HepG2 (cell line): ENCODE measurements around the gene SH2D3C. TPM values are rescaled to one million over a fixed set of nuclear protein-coding genes. Genes with fewer than 3 reads are reported as not detected.

Experiments used
- ATAC-seq: fragments of 200-7000 bp; cut with Tn5 transposase; 3 replicates; pipeline ENCODE4 v1.9.1; 2020; ENCODE audit warnings: mild to moderate bottlenecking, moderate library complexity
- BruUV-seq: library from RNA; stranded (reverse); fragments of 400-500 nt; replicated peaks from 2 replicates; lab custom pipeline; 2021; lab: Mats Ljungman, UMichigan
- CTCF ChIA-PET: fragments of 300-600 bp; formaldehyde crosslinking; extraction: SDS; loops from one replicate; lab custom pipeline; 2021; ENCODE audit warnings: low total read pairs, inconsistent platforms, low intra/inter-chr PET ratio; lab: Yijun Ruan, JAX
- POLR2A ChIA-PET: fragments of 350-600 bp; sonication (Branson Sonifier 250); formaldehyde crosslinking; loops from one replicate; lab custom pipeline; 2020; ENCODE audit warnings: antibody characterized with exemption, inconsistent platforms; lab: Yijun Ruan, JAX
- DNase-seq: peaks from one replicate; pipeline ENCODE4 v3.0.0-alpha.2; 2015; ENCODE audit warnings: low spot score
- FAIRE-seq: peaks from 3 replicates; lab custom pipeline; 2011; peaks lifted over from hg19 to GRCh38; lab: Jason Lieb, UNC
- H2AFZ ChIP-seq: one replicate; pipeline ENCODE4 v1.6.1; 2011; ENCODE audit warnings: low read length, inconsistent platforms
- H3K27ac ChIP-seq: fragments of 300-600 bp; 3 replicates; pipeline ENCODE4 v1.8.0; 2011; ENCODE audit warnings: mixed run types, mild to moderate bottlenecking, mixed read lengths, low read length, inconsistent platforms; ENCODE audit not compliant: insufficient read depth; ENCODE audit errors: extremely low read length
- H3K27me3 ChIP-seq, 2 experiments: fragments of 200-600 bp in 1 of 2; 2 replicates in 1 of 2; 3 replicates in 1 of 2; pipeline versions ENCODE4 v1.6.0 to v1.8.0; 2011; ENCODE audit warnings: low read length in 2 of 2, mild to moderate bottlenecking in 2 of 2, moderate library complexity in 2 of 2, inconsistent platforms in 1 of 2; ENCODE audit not compliant: insufficient read depth in 2 of 2, control insufficient read depth in 1 of 2
- H3K36me3 ChIP-seq, 2 experiments: fragments of 200-600 bp in 1 of 2; replicated peaks in 1 of 2; 2 replicates in 1 of 2; 3 replicates in 1 of 2; pipeline versions ENCODE4 v1.5.1 to v1.8.0; 2011; ENCODE audit warnings: low read length in 2 of 2, inconsistent platforms in 1 of 2; ENCODE audit not compliant: insufficient read depth in 2 of 2, control insufficient read depth in 1 of 2
- H3K4me1 ChIP-seq: 2 replicates; pipeline ENCODE4 v1.5.1; 2012; ENCODE audit warnings: low read length, inconsistent platforms; ENCODE audit not compliant: insufficient read depth
- H3K4me2 ChIP-seq: 2 replicates; pipeline ENCODE4 v1.6.0; 2011; ENCODE audit warnings: low read depth, low read length, inconsistent platforms
- H3K4me3 ChIP-seq, 3 experiments: fragments of 200-600 bp in 1 of 3; sonication (generic), shearing (Covaris generic) in 1 of 3; replicated peaks in 1 of 3; 2 replicates each; pipeline ENCODE4 v1.5.1; 2011 to 2016; ENCODE audit warnings: low read length in 3 of 3, inconsistent platforms in 2 of 3, low read depth in 2 of 3, mild to moderate bottlenecking in 2 of 3, control low read depth in 1 of 3, mixed read lengths in 1 of 3; ENCODE audit not compliant: insufficient read depth in 1 of 3
- H3K79me2 ChIP-seq: one replicate; pipeline ENCODE4 v1.6.1; 2011; ENCODE audit warnings: low read length, inconsistent platforms; ENCODE audit not compliant: insufficient read depth
- H3K9ac ChIP-seq: 2 replicates; pipeline ENCODE4 v1.6.0; 2011; ENCODE audit warnings: mild to moderate bottlenecking, low read depth, low read length, inconsistent platforms; ENCODE audit not compliant: insufficient read depth
- H3K9me3 ChIP-seq: 2 replicates; pipeline ENCODE4 v1.5.1; 2012; ENCODE audit warnings: mild to moderate bottlenecking, low read length
- H4K20me1 ChIP-seq: 2 replicates; pipeline ENCODE4 v1.6.0; 2011; ENCODE audit warnings: inconsistent platforms, mild to moderate bottlenecking, low read length, moderate library complexity; ENCODE audit not compliant: insufficient read depth
- ATF7 ChIP-seq, 2 experiments: fragments of 450-650 bp in 1 of 2; sonication (generic) in 1 of 2; formaldehyde crosslinking in 1 of 2; IDR thresholded peaks; 2 replicates each; pipeline versions ENCODE4 v1.4.0 to v1.6.1; 2016 to 2020; ENCODE audit warnings: antibody characterized with exemption in 1 of 2, mild to moderate bottlenecking in 1 of 2, missing genetic modification reagents in 1 of 2
- CBX2 ChIP-seq, 2 experiments: fragments of 200-600 bp in 1 of 2; sonication (generic); formaldehyde crosslinking in 1 of 2; IDR thresholded peaks; 2 replicates each; pipeline versions ENCODE4 v1.7.0 to v1.8.1; 2018 to 2022; ENCODE audit warnings: low read depth in 2 of 2, low read length in 1 of 2, mild to moderate bottlenecking in 1 of 2, missing genetic modification reagents in 1 of 2
- LBX2 ChIP-seq: sonication (generic); formaldehyde crosslinking; IDR thresholded peaks from 2 replicates; pipeline ENCODE4 v1.5.0; 2020; ENCODE audit warnings: missing genetic modification reagents, mild to moderate bottlenecking, borderline replicate concordance
- RBFOX2 ChIP-seq: fragments of 200-400 bp; formaldehyde crosslinking; IDR thresholded peaks from 2 replicates; pipeline ENCODE4 v1.6.1; 2017; ENCODE audit warnings: low read depth, mild to moderate bottlenecking, low read length
- SMYD3 ChIP-seq: sonication (generic); formaldehyde crosslinking; IDR thresholded peaks from 2 replicates; pipeline ENCODE4 v1.8.1; 2023; ENCODE audit warnings: mild to moderate bottlenecking, missing genetic modification reagents
- ZBTB49 ChIP-seq: sonication (generic); formaldehyde crosslinking; IDR thresholded peaks from 2 replicates; pipeline ENCODE4 v1.4.0; 2020; ENCODE audit warnings: missing genetic modification reagents, borderline replicate concordance
- ZNF598 ChIP-seq: sonication (generic); formaldehyde crosslinking; IDR thresholded peaks from 2 replicates; pipeline ENCODE4 v1.5.1; 2020; ENCODE audit warnings: mild to moderate bottlenecking, missing genetic modification reagents, borderline replicate concordance
- WGBS: methylation state at CpG from one replicate; pipeline ENCODE4 v1.1.6; 2017; ENCODE audit warnings: low lambda C conversion rate; 5-methylcytosine and 5-hydroxymethylcytosine counted together
- in situ Hi-C: cut with HindIII; loops from 2 replicates; pipeline ENCODE4 v1.10.0; 2017; ENCODE audit warnings: low pct_unique_long_range_greater_than_20kb; ENCODE audit not compliant: extremely low pct_ligation_motif_present
- intact Hi-C: fragments of 100-400 bp; cut with micrococcal nuclease; formaldehyde crosslinking; loops from one replicate; pipeline ENCODE4 v1.10.0; 2022; ENCODE audit not compliant: unreplicated experiment
- polyA plus RNA-seq, 8 experiments: library from polyadenylated mRNA; depleted of rRNA in 3 of 8; stranded (reverse) in 7 of 8; unstranded in 1 of 8; fragments of >200 nt; fragmentation: Illumina TruSeq in 4 of 8; extraction: Trizol in 4 of 8; gene quantifications; 2 replicates each; pipeline versions ENCODE4 v1.2.1 to v1.2.3, GENCODE V29; 2011 to 2016; ENCODE audit warnings: low read depth in 4 of 8, missing spikeins in 1 of 8, mixed read lengths in 1 of 8; ENCODE audit not compliant: insufficient read depth in 1 of 8
- total RNA-seq, 5 experiments: library from RNA; depleted of rRNA; stranded (reverse); fragments of >200 nt; fragmentation: Illumina TruSeq; extraction: Trizol; gene quantifications; 2 replicates each; pipeline ENCODE4 v1.2.3, GENCODE V29; 2016; ENCODE audit warnings: low read depth in 1 of 5

SH2D3C gene
- total and polyA plus RNA-seq, 2 of the 13 experiments (the other 11 are each of a cell fraction or from before 2014, with no cell fraction given) = not detected

- POLR2A ChIA-PET = no interaction called here
- BruUV-seq = no TSS peak
- FAIRE-seq = no peak
- no peak overlapping the region for H3K4me3 ChIP-seq
- no peak overlapping the region for H2AFZ ChIP-seq
- no peaks in the 10 kb centered on the region for H4K20me1 ChIP-seq
- in situ Hi-C loops = no loop called here
- no peak for TF ChIP-seq CBX2 (IDR thresholded peaks at IDR 0.05; ENCODE audit: low read depth, low read length)
- no peak for TF ChIP-seq CBX2 (CRISPR knock-in tag; IDR thresholded peaks at IDR 0.05; ENCODE audit: low read depth)
- TF ChIP-seq RBFOX2 = no peak
- TF ChIP-seq ATF7 (IDR thresholded peaks at IDR 0.05) = no peak
- no peak for TF ChIP-seq ATF7 (CRISPR knock-in tag; IDR thresholded peaks at IDR 0.05)
- TF ChIP-seq LBX2 (CRISPR knock-in tag) = no peak
- no peak for TF ChIP-seq SMYD3 (CRISPR knock-in tag)
- TF ChIP-seq ZNF598 (CRISPR knock-in tag) = no peak
- TF ChIP-seq ZBTB49 (CRISPR knock-in tag) = no peak
- TF ChIP-seq, all 625 proteins: peak for 0
- peak overlapping the region; percentile 90; the same call in 1 of the 2 replicates for H3K4me2 ChIP-seq
- no peak for ATAC-seq
- H3K4me1 ChIP-seq = peaks cover 9% of the 10 kb centered on the region
- DNase-seq = no peak
- no peak overlapping the region for H3K9ac ChIP-seq
- H3K79me2 ChIP-seq = no peaks in the 10 kb centered on the region
- intact Hi-C loops = no loop called here
- CTCF ChIA-PET = no interaction called here
- H3K36me3 ChIP-seq = no peaks in the 10 kb centered on the region
- H3K27me3 ChIP-seq = peaks cover 2 to 40% of the 10 kb centered on the region in 2 experiments; a peak in 3 of 5 replicates
- H3K9me3 ChIP-seq = no peaks in the 10 kb centered on the region
- WGBS = 49% methylated on average over 3 of the region's 4 CpGs
- no peak overlapping the region for H3K27ac ChIP-seq
Measured at GRCh38 chr9:127769929-127770582, 8.4 kb downstream of the SH2D3C start.
